Esophagus squamous epithelium (tissue), 5 donors: ENCODE results near the gene NTF3. TPM values are rescaled to one million over a fixed set of nuclear protein-coding genes. Genes with fewer than 3 reads are reported as not detected.

Source experiments
- DNase-seq: peaks from one replicate; lab custom pipeline; 2025; lab: John Stamatoyannopoulos, UW
- H3K27ac ChIP-seq, 4 donors: fragments of 200-600 bp; sonication (generic); one replicate each; pipeline ENCODE4 v1.5.1; 2016 to 2019; ENCODE audit warnings: mild to moderate bottlenecking in 1 of 4
- H3K27me3 ChIP-seq, 4 donors: fragments of 200-600 bp; sonication (generic); 1 replicate in 3 of 4; 2 replicates in 1 of 4; pipeline versions ENCODE4 v1.5.1 to v1.6.0; 2017 to 2021; ENCODE audit warnings: antibody characterized with exemption in 1 of 4
- H3K36me3 ChIP-seq, 3 donors: fragments of 200-600 bp; sonication (generic); one replicate each; pipeline ENCODE4 v1.5.1; 2016 to 2019
- H3K4me1 ChIP-seq, 3 donors: fragments of 200-600 bp; sonication (generic); one replicate each; pipeline ENCODE4 v1.5.1; 2017 to 2019
- H3K4me3 ChIP-seq, 4 donors: fragments of 200-600 bp; sonication (generic); 1 replicate in 3 of 4; 2 replicates in 1 of 4; pipeline ENCODE4 v1.5.1; 2016 to 2019; ENCODE audit warnings: mild to moderate bottlenecking in 2 of 4, moderate library complexity in 1 of 4
- H3K9me3 ChIP-seq, 3 donors: fragments of 200-600 bp; sonication (generic); one replicate each; pipeline ENCODE4 v1.5.1; 2016 to 2019
- POLR2A ChIP-seq, 4 donors: fragments of 450-650 bp; IDR thresholded peaks; one replicate each; pipeline ENCODE4 v1.6.1; 2017; ENCODE audit warnings: antibody characterized with exemption in 4 of 4, mild to moderate bottlenecking in 4 of 4, moderate library complexity in 3 of 4
- WGBS, 2 donors: methylation state at CpG; one replicate each; pipeline ENCODE4 v1.1.5; 2018; 5-methylcytosine and 5-hydroxymethylcytosine counted together
- intact Hi-C: fragments of 100-400 bp; cut with DNase I; formaldehyde crosslinking; loops from one replicate; pipeline ENCODE4 v1.15.0; 2022
- total RNA-seq, 4 donors: library from RNA; depleted of rRNA; stranded (reverse); fragments of >200 nt; gene quantifications; one replicate each; pipeline ENCODE4 v1.1.0, GENCODE V29; 2016
- TF ChIP-seq, protein P1 (sequence below), 6 experiments: fragments of 450-650 bp in 4 of 6; fragments of 200-600 bp in 2 of 6; sonication (generic) in 2 of 6; IDR thresholded peaks; one replicate each; pipeline ENCODE4 v1.5.1; 2016 to 2019; ENCODE audit warnings: antibody characterized with exemption in 6 of 6, mild to moderate bottlenecking in 4 of 6, moderate library complexity in 4 of 6
- donor health status: DM: yes; HTN: yes; CAD: no.

The NTF3 gene
- total RNA-seq, 4 donors from 2014 or later = 0.30 to 7.6 (median 1.9) TPM

DNA sequence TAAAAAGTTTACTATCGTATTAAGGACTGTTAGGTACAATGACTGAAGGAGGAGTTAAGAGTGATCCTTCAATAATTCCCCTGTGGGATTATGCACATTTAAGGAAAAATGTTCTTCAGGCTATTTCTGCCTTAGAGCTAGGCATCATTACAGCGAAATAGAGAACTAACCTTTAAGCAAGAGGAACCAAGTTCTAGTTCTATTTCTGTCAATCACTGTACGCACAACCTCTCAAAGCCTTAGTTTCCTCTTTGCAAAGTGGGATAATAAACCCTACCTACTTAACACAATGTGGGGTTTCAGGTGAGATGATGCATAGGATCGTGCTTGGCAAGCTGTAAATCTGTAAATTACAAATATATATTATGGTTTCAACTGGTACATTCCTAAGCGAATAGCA is 15.4 kb downstream of the NTF3 start:
- no peak overlapping the region for H3K4me3 ChIP-seq
- H3K36me3 ChIP-seq = no peaks in the 10 kb centered on the region
- H3K4me1 ChIP-seq = peaks cover 0 to 4% (median 0%) of the 10 kb centered on the region in 3 donors
- H3K27me3 ChIP-seq = peaks cover 0 to 29% (median 0%) of the 10 kb centered on the region in 4 donors
- no peaks in the 10 kb centered on the region for H3K9me3 ChIP-seq
- 68 to 76% methylated on average over 5 of the region's 5 CpGs for WGBS, 2 donors
- H3K27ac ChIP-seq = no peak overlapping the region
- DNase-seq = no peak
- intact Hi-C loops = loop anchor here (10.0 kb wide), 2 partner anchors 273 to 347 kb away; no protein-coding TSS in a partner anchor
- TF ChIP-seq, protein P1, sequence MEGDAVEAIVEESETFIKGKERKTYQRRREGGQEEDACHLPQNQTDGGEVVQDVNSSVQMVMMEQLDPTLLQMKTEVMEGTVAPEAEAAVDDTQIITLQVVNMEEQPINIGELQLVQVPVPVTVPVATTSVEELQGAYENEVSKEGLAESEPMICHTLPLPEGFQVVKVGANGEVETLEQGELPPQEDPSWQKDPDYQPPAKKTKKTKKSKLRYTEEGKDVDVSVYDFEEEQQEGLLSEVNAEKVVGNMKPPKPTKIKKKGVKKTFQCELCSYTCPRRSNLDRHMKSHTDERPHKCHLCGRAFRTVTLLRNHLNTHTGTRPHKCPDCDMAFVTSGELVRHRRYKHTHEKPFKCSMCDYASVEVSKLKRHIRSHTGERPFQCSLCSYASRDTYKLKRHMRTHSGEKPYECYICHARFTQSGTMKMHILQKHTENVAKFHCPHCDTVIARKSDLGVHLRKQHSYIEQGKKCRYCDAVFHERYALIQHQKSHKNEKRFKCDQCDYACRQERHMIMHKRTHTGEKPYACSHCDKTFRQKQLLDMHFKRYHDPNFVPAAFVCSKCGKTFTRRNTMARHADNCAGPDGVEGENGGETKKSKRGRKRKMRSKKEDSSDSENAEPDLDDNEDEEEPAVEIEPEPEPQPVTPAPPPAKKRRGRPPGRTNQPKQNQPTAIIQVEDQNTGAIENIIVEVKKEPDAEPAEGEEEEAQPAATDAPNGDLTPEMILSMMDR (IDR thresholded peaks at IDR 0.05) = no peak
- TF ChIP-seq POLR2A (IDR thresholded peaks at IDR 0.05) = no peak

DNA sequence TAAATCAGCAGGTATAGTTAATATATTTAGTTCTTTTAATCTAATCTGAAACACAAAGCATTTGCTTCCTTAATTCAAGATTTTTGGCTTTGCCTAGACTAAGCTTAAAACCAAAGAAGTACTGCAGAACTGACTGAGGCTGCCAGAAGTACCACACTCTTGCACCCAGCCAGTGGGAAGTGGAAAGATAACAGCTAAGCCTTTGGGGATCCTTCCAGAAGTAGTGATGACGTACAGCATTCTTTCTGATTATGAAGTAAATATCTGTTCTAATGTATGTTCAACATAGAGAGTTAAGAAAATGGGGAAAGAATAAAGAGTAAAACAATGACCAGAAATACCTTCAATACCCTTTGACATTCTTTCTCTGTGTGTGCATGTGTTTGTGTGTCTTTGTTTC is 19.3 kb downstream of the NTF3 start:
- Histone ChIP-seq H3K4me1 (peaks cover 0 to 37% (median under 1%) of the 10 kb centered on the region in 3 donors), H3K27ac (no peak overlapping the region), H3K9me3 (no peaks in the 10 kb centered on the region), H3K4me3 (no peak overlapping the region), H3K27me3 (peaks cover 0 to 43% (median 0%) of the 10 kb centered on the region in 4 donors), H3K36me3 (no peaks in the 10 kb centered on the region)
- TF ChIP-seq, protein P1 (IDR thresholded peaks at IDR 0.05) = no peak
- TF ChIP-seq POLR2A (IDR thresholded peaks at IDR 0.05) = no peak
- intact Hi-C loops = no loop called here
- 54 to 89% methylated on average over 1 of the region's 1 CpG for WGBS, 2 donors
- DNase-seq = no peak

DNA sequence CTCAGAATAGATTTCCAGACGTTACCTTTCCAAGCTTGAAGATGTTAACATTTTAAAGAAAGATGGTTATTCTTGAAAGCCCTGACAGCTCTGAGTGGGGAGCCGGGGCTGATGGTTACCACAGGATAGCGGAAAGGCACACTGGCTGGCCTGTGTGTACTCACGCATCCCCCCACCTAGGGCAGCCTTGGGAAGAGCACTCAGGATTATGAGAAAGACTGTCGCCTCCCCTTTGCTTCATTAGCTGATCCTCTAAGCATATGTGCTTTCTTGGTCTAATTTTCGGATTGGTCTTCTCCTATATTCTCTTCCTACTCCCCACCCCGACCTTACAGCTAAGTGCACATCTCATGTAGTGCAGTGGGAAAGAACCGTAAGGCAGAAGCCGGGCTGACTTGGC is 20.7 kb downstream of the NTF3 start:
- peaks cover 0 to 49% (median 11%) of the 10 kb centered on the region in 3 donors for H3K4me1 ChIP-seq
- H3K36me3 ChIP-seq = no peaks in the 10 kb centered on the region
- intact Hi-C loops = no loop called here
- no peak for DNase-seq
- no peak overlapping the region for H3K4me3 ChIP-seq
- peaks cover 0 to 46% (median 0%) of the 10 kb centered on the region in 4 donors for H3K27me3 ChIP-seq
- H3K9me3 ChIP-seq = no peaks in the 10 kb centered on the region
- WGBS, 2 donors = 86 to 94% methylated on average over 9 of the region's 9 CpGs
- H3K27ac ChIP-seq = no peak overlapping the region
- no peak for TF ChIP-seq POLR2A (IDR thresholded peaks at IDR 0.05)
- TF ChIP-seq, protein P1 (IDR thresholded peaks at IDR 0.05) = no peak

DNA sequence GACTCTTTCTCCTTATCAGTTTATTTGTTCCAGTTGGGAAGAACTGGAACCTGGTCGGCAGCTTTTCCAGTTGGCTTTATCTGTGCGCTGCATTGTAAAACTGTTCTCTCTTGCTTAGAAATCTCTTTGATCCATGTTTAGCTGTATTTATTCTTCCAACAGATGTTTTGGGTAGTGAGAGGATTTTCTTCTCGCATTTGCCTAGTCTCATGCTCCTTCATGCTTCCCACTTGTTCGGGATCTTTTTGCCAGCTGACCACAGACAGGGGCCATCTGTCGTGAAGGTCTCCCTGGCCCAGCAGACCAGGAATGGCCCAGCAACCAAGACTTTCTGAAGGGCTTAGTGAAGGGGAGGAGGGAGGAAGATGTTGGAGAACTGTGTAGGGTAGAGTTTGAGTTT is 21.6 kb downstream of the NTF3 start:
- H3K9me3 ChIP-seq = no peaks in the 10 kb centered on the region
- H3K27ac ChIP-seq = no peak overlapping the region
- no peaks in the 10 kb centered on the region for H3K36me3 ChIP-seq
- TF ChIP-seq, protein P1 (IDR thresholded peaks at IDR 0.05) = no peak
- no peak for TF ChIP-seq POLR2A (IDR thresholded peaks at IDR 0.05)
- 26 to 39% methylated on average over 4 to 5 of the region's 5 CpGs for WGBS, 2 donors
- no peak for DNase-seq
- H3K27me3 ChIP-seq = peaks cover 0 to 47% (median 0%) of the 10 kb centered on the region in 4 donors
- peaks cover 0 to 56% (median 11%) of the 10 kb centered on the region in 3 donors for H3K4me1 ChIP-seq
- intact Hi-C loops = no loop called here
- H3K4me3 ChIP-seq = no peak overlapping the region

DNA sequence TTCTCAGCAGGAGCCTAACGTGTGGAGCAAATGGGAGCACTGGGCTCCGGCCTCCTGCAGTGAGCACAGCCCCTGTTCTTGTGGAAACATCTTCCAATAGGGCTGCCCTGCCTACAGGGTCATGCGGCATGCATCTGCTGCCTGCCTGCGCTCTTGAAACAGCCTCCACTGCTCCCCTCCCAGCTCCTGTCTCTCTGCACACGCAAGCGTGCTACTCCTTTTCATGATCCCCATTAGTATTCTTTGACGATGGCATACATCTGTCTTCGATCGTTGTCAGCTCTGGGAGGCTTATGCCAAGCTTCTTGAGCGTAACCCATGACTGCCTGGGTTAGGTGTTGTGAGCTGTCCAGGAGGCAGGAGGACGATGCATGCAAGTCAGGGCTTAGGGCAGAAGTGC is 23.1 kb downstream of the NTF3 start:
- Histone ChIP-seq H3K4me3 (no peak overlapping the region), H3K36me3 (no peaks in the 10 kb centered on the region), H3K4me1 (peaks cover 0 to 69% (median 15%) of the 10 kb centered on the region in 3 donors), H3K27me3 (peaks cover 0 to 39% (median 0%) of the 10 kb centered on the region in 4 donors), H3K27ac (no peak overlapping the region), H3K9me3 (no peaks in the 10 kb centered on the region)
- 76 to 81% methylated on average over 6 of the region's 11 CpGs for WGBS, 2 donors
- intact Hi-C loops = no loop called here
- TF ChIP-seq, protein P1 (IDR thresholded peaks at IDR 0.05) = no peak
- TF ChIP-seq POLR2A (IDR thresholded peaks at IDR 0.05) = no peak
- DNase-seq = no peak
